ENCODE measurements around the gene DDRGK1.

DNA sequence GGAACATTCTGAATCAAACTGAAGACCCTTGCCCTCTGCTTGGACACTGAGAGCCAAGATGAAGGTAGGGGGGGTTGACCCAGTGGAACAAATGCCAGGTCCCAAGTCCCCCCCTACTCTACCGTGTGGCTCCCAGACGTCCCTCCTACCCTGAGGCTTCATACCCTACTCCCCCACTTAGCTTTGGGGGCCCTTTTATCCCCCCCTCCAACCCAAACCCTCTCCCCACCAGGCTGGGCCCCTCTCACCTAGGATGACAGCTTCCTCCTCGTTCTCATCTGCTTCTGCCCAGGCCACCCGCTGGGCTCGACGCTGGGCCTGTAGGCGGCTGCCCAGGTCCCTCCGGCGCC lies 1.5 kb downstream of the DDRGK1 start:
- TF ChIP-seq EP300 (IDR thresholded peaks at IDR 0.05) (no peak), TP53 (CRISPR knock-in tag; IDR thresholded peaks at IDR 0.05) (no peak), KDM1A (IDR thresholded peaks at IDR 0.05; ENCODE audit: low read depth) (no peak), REST (IDR thresholded peaks at IDR 0.05) (no peak)
- TF ChIP-seq, protein P1, sequence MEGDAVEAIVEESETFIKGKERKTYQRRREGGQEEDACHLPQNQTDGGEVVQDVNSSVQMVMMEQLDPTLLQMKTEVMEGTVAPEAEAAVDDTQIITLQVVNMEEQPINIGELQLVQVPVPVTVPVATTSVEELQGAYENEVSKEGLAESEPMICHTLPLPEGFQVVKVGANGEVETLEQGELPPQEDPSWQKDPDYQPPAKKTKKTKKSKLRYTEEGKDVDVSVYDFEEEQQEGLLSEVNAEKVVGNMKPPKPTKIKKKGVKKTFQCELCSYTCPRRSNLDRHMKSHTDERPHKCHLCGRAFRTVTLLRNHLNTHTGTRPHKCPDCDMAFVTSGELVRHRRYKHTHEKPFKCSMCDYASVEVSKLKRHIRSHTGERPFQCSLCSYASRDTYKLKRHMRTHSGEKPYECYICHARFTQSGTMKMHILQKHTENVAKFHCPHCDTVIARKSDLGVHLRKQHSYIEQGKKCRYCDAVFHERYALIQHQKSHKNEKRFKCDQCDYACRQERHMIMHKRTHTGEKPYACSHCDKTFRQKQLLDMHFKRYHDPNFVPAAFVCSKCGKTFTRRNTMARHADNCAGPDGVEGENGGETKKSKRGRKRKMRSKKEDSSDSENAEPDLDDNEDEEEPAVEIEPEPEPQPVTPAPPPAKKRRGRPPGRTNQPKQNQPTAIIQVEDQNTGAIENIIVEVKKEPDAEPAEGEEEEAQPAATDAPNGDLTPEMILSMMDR (IDR thresholded peaks at IDR 0.05), result no peak
